ENCODE measurements around the gene ZCCHC7. TPM values are rescaled to one million over a fixed set of nuclear protein-coding genes. Genes with fewer than 3 reads are reported as not detected.

The ZCCHC7 gene
- total and polyA plus RNA-seq, 9 of the 15 experiments (the other 6 are each of a cell fraction or from before 2014, with no cell fraction given), result 34.1 to 68.9 (median 48.8) TPM

- TF ChIP-seq, protein P1, sequence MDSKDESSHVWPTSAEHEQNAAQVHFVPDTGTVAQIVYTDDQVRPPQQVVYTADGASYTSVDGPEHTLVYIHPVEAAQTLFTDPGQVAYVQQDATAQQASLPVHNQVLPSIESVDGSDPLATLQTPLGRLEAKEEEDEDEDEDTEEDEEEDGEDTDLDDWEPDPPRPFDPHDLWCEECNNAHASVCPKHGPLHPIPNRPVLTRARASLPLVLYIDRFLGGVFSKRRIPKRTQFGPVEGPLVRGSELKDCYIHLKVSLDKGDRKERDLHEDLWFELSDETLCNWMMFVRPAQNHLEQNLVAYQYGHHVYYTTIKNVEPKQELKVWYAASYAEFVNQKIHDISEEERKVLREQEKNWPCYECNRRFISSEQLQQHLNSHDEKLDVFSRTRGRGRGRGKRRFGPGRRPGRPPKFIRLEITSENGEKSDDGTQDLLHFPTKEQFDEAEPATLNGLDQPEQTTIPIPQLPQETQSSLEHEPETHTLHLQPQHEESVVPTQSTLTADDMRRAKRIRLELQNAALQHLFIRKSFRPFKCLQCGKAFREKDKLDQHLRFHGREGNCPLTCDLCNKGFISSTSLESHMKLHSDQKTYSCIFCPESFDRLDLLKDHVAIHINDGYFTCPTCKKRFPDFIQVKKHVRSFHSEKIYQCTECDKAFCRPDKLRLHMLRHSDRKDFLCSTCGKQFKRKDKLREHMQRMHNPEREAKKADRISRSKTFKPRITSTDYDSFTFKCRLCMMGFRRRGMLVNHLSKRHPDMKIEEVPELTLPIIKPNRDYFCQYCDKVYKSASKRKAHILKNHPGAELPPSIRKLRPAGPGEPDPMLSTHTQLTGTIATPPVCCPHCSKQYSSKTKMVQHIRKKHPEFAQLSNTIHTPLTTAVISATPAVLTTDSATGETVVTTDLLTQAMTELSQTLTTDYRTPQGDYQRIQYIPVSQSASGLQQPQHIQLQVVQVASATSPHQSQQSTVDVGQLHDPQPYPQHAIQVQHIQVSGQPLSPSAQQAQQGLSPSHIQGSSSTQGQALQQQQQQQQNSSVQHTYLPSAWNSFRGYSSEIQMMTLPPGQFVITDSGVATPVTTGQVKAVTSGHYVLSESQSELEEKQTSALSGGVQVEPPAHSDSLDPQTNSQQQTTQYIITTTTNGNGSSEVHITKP (IDR thresholded peaks at IDR 0.05; ENCODE audit: partially characterized antibody), result peak; percentile 85
- TF ChIP-seq BCOR (IDR thresholded peaks at IDR 0.05), result peak; percentile 90
- TF ChIP-seq RBM22 (IDR thresholded peaks at IDR 0.05; ENCODE audit: low read depth, low read length, poor library complexity, severe bottlenecking), result no peak
- TF ChIP-seq CBX1 (IDR thresholded peaks at IDR 0.05; ENCODE audit: low read depth), result peak; percentile 92
- TF ChIP-seq MYNN (IDR thresholded peaks at IDR 0.05), result peak; percentile 26; the same call in 1 of the 2 replicates
- TF ChIP-seq MYNN (CRISPR knock-in tag; IDR thresholded peaks at IDR 0.05), result no peak
- TF ChIP-seq ARID1B (IDR thresholded peaks at IDR 0.05), result peak; percentile 77
- TF ChIP-seq VEZF1 (CRISPR knock-in tag; IDR thresholded peaks at IDR 0.05), result peak; percentile 34; the same call in 1 of the 2 replicates
- no peak for TF ChIP-seq ZNF347 (CRISPR knock-in tag; IDR thresholded peaks at IDR 0.05; ENCODE audit: low read depth)
- TF ChIP-seq SMAD4 (CRISPR knock-in tag; conservative IDR thresholded peaks at IDR 0.05), result 0 out of 2 replicates have a peak, but pooled peaks have one; percentile 32
- TF ChIP-seq NEUROD1 (IDR thresholded peaks at IDR 0.05; ENCODE audit: borderline replicate concordance, low read depth, low read length, partially characterized antibody), result no peak
- 0 out of 2 replicates have a peak, but pooled peaks have one; percentile 42 for TF ChIP-seq SMARCA4 (IDR thresholded peaks at IDR 0.05)
- peak; percentile 72 for TF ChIP-seq EGR1 (conservative IDR thresholded peaks at IDR 0.05)
- 0 out of 4 replicates have a peak, but pooled peaks of 1 of the 2 experiments have one; percentile 34 for TF ChIP-seq MAZ (CRISPR knock-in tag; conservative IDR thresholded peaks at IDR 0.05 in 1 of 2, IDR thresholded peaks at IDR 0.05 in 1 of 2)
- peak; percentile 81 for TF ChIP-seq CBFA2T3 (IDR thresholded peaks at IDR 0.05)
- TF ChIP-seq TCF3 (CRISPR knock-in tag; IDR thresholded peaks at IDR 0.05), result peak; percentile 76
- TF ChIP-seq ZFP36 (IDR thresholded peaks at IDR 0.05; ENCODE audit: low read depth, low read length, partially characterized antibody), result no peak
- TF ChIP-seq TRIM28 (IDR thresholded peaks at IDR 0.05), result peak; percentile 80
- TF ChIP-seq EP300 (IDR thresholded peaks at IDR 0.05; ENCODE audit: low read length), result peak; percentile 29; the same call in 1 of the 2 replicates
- TF ChIP-seq MTA3 (IDR thresholded peaks at IDR 0.05; ENCODE audit: borderline replicate concordance), result 0 out of 2 replicates have a peak, but pooled peaks have one; percentile 11
- no peak for TF ChIP-seq ZNF175 (CRISPR knock-in tag; IDR thresholded peaks at IDR 0.05; ENCODE audit: low read depth)
- peak; percentile 81 for TF ChIP-seq RBM25 (IDR thresholded peaks at IDR 0.05; ENCODE audit: low read depth, low read length, severe bottlenecking)
Observed at GRCh38 chr9:37382161-37382981, 262.0 kb downstream of the ZCCHC7 start (continued).
